ENCODE results near the gene NMB.

The NMB gene, protein sequence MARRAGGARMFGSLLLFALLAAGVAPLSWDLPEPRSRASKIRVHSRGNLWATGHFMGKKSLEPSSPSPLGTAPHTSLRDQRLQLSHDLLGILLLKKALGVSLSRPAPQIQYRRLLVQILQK

GRCh38 chr15:84658080-84658787, at the start of gene NMB:
Gene NMB (minus strand): TSS chr15:84658199. CDS start chr15:84658152, 47 bp downstream.
- H3K27me3 ChIP-seq (replicated peaks; ENCODE audit: control insufficient read depth, insufficient read depth, low read length): no peaks in the 10 kb centered on the region
- peak within 1 kb of the TSS; percentile 62 for H3K4me3 ChIP-seq (replicated peaks; ENCODE audit: low read depth, low read length)
- peak; percentile 89 for DNase-seq (ENCODE audit: extremely low read depth, insufficient read length)
- H3K36me3 ChIP-seq (ENCODE audit: control insufficient read depth, insufficient read depth, low read length): 0 out of 2 replicates have a peak, but pooled peaks cover 2% of the 10 kb centered on the region
- TF ChIP-seq, protein P1, sequence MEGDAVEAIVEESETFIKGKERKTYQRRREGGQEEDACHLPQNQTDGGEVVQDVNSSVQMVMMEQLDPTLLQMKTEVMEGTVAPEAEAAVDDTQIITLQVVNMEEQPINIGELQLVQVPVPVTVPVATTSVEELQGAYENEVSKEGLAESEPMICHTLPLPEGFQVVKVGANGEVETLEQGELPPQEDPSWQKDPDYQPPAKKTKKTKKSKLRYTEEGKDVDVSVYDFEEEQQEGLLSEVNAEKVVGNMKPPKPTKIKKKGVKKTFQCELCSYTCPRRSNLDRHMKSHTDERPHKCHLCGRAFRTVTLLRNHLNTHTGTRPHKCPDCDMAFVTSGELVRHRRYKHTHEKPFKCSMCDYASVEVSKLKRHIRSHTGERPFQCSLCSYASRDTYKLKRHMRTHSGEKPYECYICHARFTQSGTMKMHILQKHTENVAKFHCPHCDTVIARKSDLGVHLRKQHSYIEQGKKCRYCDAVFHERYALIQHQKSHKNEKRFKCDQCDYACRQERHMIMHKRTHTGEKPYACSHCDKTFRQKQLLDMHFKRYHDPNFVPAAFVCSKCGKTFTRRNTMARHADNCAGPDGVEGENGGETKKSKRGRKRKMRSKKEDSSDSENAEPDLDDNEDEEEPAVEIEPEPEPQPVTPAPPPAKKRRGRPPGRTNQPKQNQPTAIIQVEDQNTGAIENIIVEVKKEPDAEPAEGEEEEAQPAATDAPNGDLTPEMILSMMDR (IDR thresholded peaks at IDR 0.05; ENCODE audit: insufficient read depth, low read length, poor library complexity, severe bottlenecking): peak; percentile 84

- H3K36me3 ChIP-seq (ENCODE audit: control insufficient read depth, insufficient read depth, low read length): peaks cover 3% of the 10 kb centered on the region
- TF ChIP-seq, protein P1 (IDR thresholded peaks at IDR 0.05; ENCODE audit: insufficient read depth, low read length, poor library complexity, severe bottlenecking): no peak
- no peaks in the 10 kb centered on the region for H3K27me3 ChIP-seq (replicated peaks; ENCODE audit: control insufficient read depth, insufficient read depth, low read length)
- H3K4me3 ChIP-seq (replicated peaks; ENCODE audit: low read depth, low read length): no peak overlapping the region
- DNase-seq (ENCODE audit: extremely low read depth, insufficient read length): no peak
Measured at GRCh38 chr15:84703808-84704207, 45.8 kb upstream of the NMB start.

- H3K27me3 ChIP-seq (replicated peaks; ENCODE audit: control insufficient read depth, insufficient read depth, low read length): no peaks in the 10 kb centered on the region
- TF ChIP-seq, protein P1 (IDR thresholded peaks at IDR 0.05; ENCODE audit: insufficient read depth, low read length, poor library complexity, severe bottlenecking): no peak
- H3K4me3 ChIP-seq (replicated peaks; ENCODE audit: low read depth, low read length): no peak overlapping the region
- no peak for DNase-seq (ENCODE audit: extremely low read depth, insufficient read length)
- peaks cover 2% of the 10 kb centered on the region for H3K36me3 ChIP-seq (ENCODE audit: control insufficient read depth, insufficient read depth, low read length)
Measured at GRCh38 chr15:84702961-84703482, 45.0 kb upstream of the NMB start.

- no peaks in the 10 kb centered on the region for H3K36me3 ChIP-seq (ENCODE audit: control insufficient read depth, insufficient read depth, low read length)
- no peak for DNase-seq (ENCODE audit: extremely low read depth, insufficient read length)
- TF ChIP-seq, protein P1 (IDR thresholded peaks at IDR 0.05; ENCODE audit: insufficient read depth, low read length, poor library complexity, severe bottlenecking): no peak
- no peak overlapping the region for H3K4me3 ChIP-seq (replicated peaks; ENCODE audit: low read depth, low read length)
- H3K27me3 ChIP-seq (replicated peaks; ENCODE audit: control insufficient read depth, insufficient read depth, low read length): no peaks in the 10 kb centered on the region
Measured at GRCh38 chr15:84699538-84700191, 41.7 kb upstream of the NMB start.

GRCh38 chr15:84697236-84697990, 39.4 kb upstream of the NMB start:
- TF ChIP-seq, protein P1 (IDR thresholded peaks at IDR 0.05; ENCODE audit: insufficient read depth, low read length, poor library complexity, severe bottlenecking): no peak
- no peaks in the 10 kb centered on the region for H3K27me3 ChIP-seq (replicated peaks; ENCODE audit: control insufficient read depth, insufficient read depth, low read length)
- no peaks in the 10 kb centered on the region for H3K36me3 ChIP-seq (ENCODE audit: control insufficient read depth, insufficient read depth, low read length)
- no peak for DNase-seq (ENCODE audit: extremely low read depth, insufficient read length)
- no peak overlapping the region for H3K4me3 ChIP-seq (replicated peaks; ENCODE audit: low read depth, low read length)

Measured in GM06990 (cell line).